Measurements from ENCODE around the gene PRM3. TPM values are rescaled to one million over a fixed set of nuclear protein-coding genes. Genes with fewer than 3 reads are reported as not detected.

PRM3 gene
- total RNA-seq, 4 donors from 2014 or later: not detected

DNA sequence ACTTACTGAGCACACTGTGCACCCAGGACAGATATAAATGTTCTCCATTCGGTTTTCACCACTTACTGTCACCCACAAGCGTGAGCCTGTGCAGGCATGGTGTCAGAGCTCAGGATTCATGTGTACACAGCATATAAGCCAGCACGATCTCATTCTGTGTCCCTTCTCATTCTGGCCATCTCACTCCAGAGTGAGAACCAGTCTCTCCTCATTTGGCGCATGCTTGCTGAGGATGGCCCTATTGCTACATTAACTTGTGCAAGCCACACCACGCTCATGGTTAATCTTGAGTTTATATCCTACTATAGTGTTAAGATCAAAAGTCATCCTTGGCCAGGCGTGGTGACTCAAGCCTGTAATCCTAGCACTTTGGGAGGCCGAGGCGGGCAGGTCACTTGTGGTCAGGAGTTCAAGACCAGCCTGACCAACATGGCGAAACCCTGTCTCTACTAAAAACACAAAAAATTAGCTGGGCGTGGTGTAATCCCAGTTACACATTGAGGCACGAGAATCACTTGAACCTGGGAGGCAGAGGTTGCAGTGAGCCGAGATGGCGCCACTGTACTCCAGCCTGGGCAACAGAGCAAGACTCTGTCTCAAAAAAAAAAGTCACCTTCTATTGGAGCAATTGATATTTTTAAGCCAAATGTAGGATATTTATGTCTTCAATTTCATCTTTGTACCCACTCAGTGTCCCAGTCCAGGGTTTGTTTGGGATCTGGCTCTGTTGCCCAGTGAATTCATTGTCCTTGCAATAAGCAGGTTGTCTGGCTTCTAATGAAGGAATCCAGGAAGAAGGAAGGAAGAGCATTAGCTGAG, 38.3 kb downstream of the PRM3 start:
- H3K4me1 ChIP-seq: peaks cover 0 to 9% (median 0%) of the 10 kb centered on the region in 3 donors
- WGBS, 2 donors (ENCODE audit: low coverage in 1 of 2): 87 to 95% methylated on average over 7 to 13 of the region's 13 CpGs
- no peak overlapping the region for H3K4me3 ChIP-seq
- TF ChIP-seq POLR2AphosphoS5 (IDR thresholded peaks at IDR 0.05) (no peak), POLR2A (IDR thresholded peaks at IDR 0.05) (no peak), EP300 (IDR thresholded peaks at IDR 0.05) (no peak)
- TF ChIP-seq, protein P1, sequence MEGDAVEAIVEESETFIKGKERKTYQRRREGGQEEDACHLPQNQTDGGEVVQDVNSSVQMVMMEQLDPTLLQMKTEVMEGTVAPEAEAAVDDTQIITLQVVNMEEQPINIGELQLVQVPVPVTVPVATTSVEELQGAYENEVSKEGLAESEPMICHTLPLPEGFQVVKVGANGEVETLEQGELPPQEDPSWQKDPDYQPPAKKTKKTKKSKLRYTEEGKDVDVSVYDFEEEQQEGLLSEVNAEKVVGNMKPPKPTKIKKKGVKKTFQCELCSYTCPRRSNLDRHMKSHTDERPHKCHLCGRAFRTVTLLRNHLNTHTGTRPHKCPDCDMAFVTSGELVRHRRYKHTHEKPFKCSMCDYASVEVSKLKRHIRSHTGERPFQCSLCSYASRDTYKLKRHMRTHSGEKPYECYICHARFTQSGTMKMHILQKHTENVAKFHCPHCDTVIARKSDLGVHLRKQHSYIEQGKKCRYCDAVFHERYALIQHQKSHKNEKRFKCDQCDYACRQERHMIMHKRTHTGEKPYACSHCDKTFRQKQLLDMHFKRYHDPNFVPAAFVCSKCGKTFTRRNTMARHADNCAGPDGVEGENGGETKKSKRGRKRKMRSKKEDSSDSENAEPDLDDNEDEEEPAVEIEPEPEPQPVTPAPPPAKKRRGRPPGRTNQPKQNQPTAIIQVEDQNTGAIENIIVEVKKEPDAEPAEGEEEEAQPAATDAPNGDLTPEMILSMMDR (IDR thresholded peaks at IDR 0.05): no peak
- ATAC-seq: no peak
- no peaks in the 10 kb centered on the region for H3K36me3 ChIP-seq
- H3K9me3 ChIP-seq: no peaks in the 10 kb centered on the region
- no peak overlapping the region for H3K27ac ChIP-seq
- no peaks in the 10 kb centered on the region for H3K27me3 ChIP-seq

DNA sequence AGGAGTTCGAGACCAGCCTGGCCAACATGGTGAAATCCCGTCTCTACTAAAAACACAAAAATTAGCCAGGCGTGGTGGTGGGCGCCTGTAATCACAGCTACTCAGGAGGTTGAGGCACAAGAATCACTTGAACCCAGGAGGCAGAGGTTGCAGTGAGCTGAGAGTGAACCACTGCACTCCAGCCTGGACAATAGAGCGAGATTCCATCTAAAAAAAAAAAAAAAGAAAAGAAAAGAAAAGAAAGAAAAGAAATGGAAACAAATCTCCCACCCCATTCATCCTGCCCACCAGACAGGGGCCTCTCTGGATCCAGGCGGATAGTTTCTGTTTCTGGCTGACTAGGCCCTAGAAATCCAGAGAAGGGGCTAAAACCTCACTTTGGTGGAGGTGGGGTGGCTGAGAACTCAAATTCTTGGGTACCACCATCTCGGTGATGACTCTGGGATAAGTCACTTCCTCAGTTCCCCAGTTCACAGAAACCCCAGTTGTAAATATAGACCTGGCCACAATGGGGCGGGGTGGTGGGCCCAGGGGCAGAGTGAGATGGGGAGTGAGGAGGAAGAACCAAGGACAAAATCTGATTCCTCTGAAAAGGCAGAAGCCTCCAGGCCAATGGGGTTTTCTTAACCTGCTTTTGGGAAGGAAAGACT, 39.6 kb downstream of the PRM3 start:
- H3K9me3 ChIP-seq: no peaks in the 10 kb centered on the region
- no peaks in the 10 kb centered on the region for H3K27me3 ChIP-seq
- peaks cover 0 to 9% (median 0%) of the 10 kb centered on the region in 3 donors for H3K4me1 ChIP-seq
- H3K36me3 ChIP-seq: no peaks in the 10 kb centered on the region
- TF ChIP-seq POLR2A (IDR thresholded peaks at IDR 0.05) (no peak), EP300 (IDR thresholded peaks at IDR 0.05) (no peak), POLR2AphosphoS5 (IDR thresholded peaks at IDR 0.05) (no peak)
- TF ChIP-seq, protein P1 (IDR thresholded peaks at IDR 0.05): no peak
- ATAC-seq: no peak
- H3K27ac ChIP-seq: no peak overlapping the region
- no peak overlapping the region for H3K4me3 ChIP-seq
- 59 to 86% methylated on average over 3 to 4 of the region's 8 CpGs for WGBS, 2 donors (ENCODE audit: low coverage in 1 of 2)

DNA sequence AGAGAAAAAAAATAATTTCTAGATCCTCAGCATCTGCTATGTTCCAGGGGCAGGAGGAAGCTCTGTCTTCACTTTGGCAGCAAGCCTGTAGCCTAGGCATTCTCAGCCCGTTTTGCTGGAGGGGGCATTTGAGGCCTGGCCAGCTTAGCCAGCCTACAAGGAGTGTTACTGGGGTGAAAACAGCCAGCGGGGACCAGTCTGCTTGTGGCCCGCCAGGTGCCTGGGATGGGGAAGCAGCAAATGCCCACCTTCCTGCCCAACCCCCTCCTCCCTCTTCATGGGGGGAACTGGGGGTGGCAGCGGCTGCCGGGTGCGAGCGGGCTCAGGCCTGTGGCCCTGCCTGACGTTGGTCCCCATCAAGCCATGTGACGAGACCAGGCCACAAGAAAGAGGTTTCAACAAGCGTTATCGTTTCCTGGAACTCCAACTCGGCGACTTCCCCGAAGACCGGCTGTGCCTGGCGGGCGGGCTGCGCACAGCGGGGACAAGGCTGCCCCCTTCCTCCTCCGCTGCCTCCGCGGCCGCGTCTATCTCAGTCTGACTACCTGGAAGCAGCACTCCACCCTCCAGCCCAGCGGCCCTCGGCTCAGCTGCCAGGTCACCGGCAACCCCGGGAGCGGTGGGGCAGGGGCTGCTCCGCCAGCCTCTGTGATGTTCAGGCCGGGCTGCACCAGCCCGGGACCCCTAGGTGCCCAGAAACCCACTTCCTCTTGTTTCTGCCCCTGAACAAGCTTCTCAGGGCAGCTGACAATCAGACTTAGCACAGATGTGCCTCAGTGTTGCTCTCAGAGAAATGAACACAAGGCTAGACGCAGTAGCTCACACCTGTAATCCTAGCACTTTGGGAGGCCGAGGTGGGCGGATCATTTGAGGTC, 40.3 kb downstream of the PRM3 start:
- H3K27ac ChIP-seq: peak overlapping the region in 1 of 4 donors; percentile 48

DNA sequence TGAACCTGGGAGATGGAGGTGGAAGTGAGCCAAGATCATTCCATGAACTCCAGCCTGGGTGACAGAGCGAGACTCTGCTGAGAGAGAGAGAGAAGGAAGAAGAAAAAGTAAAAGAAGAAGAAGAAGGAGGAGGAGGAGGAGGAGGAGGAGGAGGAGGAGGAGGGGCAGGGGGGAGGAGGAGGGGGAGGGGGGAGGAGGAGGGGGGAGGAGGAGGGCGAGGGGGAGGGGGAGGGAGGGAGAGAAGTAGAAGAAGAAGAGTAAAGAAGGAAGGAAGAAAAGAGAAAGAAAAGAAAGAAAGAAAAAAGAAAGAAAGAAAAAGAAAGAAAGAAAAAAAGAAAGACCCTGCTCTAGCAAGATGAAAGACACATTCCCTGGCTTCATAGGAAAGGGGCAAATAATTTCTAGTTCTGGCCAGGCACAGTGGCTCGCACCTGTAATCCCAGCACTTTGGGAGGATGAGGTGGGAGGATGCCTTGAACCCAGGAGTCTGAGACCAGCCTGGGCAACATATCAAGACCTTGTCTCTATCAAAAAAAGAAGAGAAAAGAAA, 41.1 kb downstream of the PRM3 start:
- peaks cover 0 to 9% (median 0%) of the 10 kb centered on the region in 3 donors for H3K4me1 ChIP-seq
- H3K4me3 ChIP-seq: no peak overlapping the region
- H3K27ac ChIP-seq: peak overlapping the region in 1 of 4 donors; percentile 48
- no peak for TF ChIP-seq POLR2AphosphoS5 (IDR thresholded peaks at IDR 0.05)
- TF ChIP-seq POLR2A (IDR thresholded peaks at IDR 0.05): peak in 1 of 2 donors; percentile 1
- TF ChIP-seq EP300 (IDR thresholded peaks at IDR 0.05): no peak
- TF ChIP-seq, protein P1 (IDR thresholded peaks at IDR 0.05): no peak
- no peak for ATAC-seq
- H3K9me3 ChIP-seq: no peaks in the 10 kb centered on the region
- no peaks in the 10 kb centered on the region for H3K27me3 ChIP-seq
- H3K36me3 ChIP-seq: no peaks in the 10 kb centered on the region
- WGBS, 2 donors (ENCODE audit: low coverage in 1 of 2): 75 to 100% methylated on average over 1 of the region's 3 CpGs

More for the DNA sequence above, 40.3 kb downstream of the PRM3 start:
- ATAC-seq: peak; percentile 53
- H3K4me3 ChIP-seq: peak overlapping the region in 1 of 2 donors; percentile 1
- H3K27me3 ChIP-seq: no peaks in the 10 kb centered on the region
- peaks cover 0 to 9% (median 0%) of the 10 kb centered on the region in 3 donors for H3K4me1 ChIP-seq
- H3K9me3 ChIP-seq: no peaks in the 10 kb centered on the region
- H3K36me3 ChIP-seq: no peaks in the 10 kb centered on the region
- TF ChIP-seq, protein P1 (IDR thresholded peaks at IDR 0.05): no peak
- TF ChIP-seq POLR2A (IDR thresholded peaks at IDR 0.05) (no peak), EP300 (IDR thresholded peaks at IDR 0.05) (no peak), POLR2AphosphoS5 (IDR thresholded peaks at IDR 0.05) (no peak)
- 20% methylated on average over 1 of the region's 35 CpGs for WGBS, 2 donors (ENCODE audit: low coverage in 1 of 2)

Data from gastroesophageal sphincter (tissue), 4 donors.